GM19193 (cell line): Measurements from ENCODE around the gene SPEF2.

Experiments used
- POLR2A ChIP-seq: IDR thresholded peaks from 4 replicates; pipeline ENCODE4 v1.6.1; 2011; ENCODE audit not compliant: insufficient read depth, insufficient read length; ENCODE audit errors: extremely low read depth

Gene SPEF2

DNA sequence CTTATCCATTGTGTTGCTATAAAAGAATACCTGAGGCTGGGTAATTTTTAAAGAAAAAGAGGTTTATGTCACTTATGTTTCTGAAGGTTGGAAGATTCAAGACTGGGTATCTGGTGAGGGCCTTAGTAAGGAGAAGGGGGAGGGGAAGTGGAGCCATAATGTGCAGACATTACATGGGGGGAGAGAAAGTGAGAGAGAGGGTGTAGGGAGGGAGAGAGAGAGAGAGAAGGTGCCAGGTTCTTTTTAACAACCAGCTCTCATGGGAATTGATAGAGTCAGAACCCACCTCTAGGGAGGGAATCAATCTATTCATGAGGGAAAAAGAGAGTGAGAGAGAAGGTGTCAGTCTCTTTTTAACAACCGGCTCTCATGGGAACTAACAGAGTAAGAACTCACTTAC lies 29.5 kb downstream of the SPEF2 start:
- no peak for TF ChIP-seq POLR2A

DNA sequence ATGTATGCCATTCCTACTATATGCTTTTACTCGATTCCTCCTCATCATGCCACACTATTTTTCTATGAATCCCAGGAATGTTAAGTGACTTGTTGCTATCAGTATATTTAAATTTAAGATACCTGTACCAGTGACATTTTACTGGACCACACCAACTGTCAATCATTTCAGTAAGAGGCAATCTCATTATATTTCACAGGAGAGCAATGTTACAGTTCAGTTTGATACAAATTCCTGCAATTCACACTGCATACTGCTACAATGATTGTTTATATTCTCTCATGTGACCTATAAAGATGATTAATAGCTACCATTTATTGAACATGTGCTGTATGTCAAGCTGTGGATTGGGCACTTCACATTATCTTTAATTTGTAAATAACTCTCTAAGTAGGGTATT lies 30.0 kb downstream of the SPEF2 start:
- TF ChIP-seq POLR2A: no peak

DNA sequence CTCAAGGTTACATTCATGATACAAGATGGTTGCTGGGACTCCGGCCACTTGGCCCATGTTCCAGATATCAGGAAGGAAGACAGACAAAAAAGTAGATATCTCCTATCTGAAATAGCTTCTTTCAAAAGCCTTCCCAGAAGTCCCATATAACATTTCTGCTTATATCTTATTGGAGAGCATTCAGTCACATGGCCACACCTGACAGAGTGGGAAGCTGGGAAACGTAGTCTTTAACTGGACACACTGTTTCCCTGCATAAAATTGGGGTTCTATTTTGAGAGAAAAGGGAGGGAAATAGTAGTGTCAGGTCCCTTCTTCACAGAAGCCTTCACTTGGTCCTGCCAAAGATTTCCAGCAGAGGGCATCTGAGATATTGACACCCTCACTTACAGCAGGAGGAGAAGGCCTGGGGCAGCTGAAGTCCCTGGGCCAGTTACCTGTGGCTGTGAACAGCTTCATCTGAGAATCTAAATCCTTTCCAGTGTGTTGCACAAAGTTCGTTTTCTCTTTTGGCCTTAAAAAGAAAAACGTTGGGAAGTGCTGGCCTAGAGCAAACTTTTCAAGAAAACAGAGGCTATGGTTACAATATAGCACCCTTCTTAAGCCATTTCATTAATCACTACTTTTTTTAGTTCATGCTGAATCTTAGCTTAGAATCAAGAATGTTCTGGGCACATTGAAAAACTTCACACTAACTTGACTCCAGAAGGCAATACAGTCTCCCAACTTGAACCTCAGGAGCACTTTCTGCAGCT lies 33.5 kb downstream of the SPEF2 start:
- no peak for TF ChIP-seq POLR2A

DNA sequence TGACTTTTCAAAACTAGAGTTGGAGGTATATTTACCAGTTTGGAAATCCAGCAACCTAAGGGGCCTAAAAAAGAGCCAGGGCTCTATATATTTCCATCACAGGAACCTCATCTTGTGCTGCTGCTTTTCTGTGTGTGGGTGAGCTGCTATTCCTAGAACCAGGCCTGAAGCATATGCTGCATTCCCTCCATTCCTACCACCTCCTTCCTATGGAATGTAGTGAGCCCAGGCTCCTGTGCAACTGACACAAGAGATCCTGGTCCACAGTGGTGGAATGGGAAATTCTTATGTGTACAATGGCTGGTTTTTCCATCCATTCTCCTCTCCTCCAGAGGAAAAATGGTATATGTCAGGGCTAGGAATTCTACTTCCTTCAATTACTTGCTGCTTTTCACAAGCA lies 39.1 kb downstream of the SPEF2 start:
- TF ChIP-seq POLR2A: no peak

DNA sequence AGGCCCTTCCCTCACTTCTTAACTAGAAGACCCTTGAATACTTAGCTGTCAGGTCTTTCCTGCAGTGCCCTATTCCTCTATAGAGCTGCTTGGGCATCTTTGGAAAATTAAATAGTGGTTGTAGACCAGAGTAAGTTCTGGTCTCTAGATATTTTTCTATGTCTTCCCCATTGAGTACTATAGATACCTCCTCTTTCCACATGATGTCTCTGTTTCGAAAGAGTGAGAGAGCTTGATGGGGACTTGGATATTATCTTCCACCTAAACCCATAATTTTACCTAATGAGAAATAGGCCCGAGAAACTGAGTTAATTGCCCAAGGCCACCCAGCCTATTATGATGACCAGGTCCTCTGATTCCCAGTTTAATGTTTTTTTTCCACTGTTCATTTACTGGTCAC lies 40.2 kb downstream of the SPEF2 start:
- no peak for TF ChIP-seq POLR2A

DNA sequence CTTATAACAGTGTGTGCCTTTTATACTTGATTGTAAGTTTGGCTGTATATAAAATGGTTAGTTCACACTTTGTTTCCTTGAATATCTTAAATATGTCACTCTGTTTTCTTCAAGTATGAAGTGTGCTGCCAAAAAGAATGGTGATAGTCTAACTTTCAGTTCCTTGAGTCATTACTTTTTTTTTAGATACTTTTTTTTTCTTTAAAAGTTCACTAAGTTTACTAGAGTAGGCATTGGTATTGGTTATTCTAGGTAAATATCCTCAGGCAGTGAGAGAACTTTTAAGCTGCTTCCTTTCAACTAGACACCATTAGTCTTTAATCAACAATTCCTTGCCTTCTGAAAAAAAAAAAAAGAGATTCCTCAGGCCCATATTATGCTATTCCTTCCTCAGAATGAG lies 41.9 kb downstream of the SPEF2 start:
- no peak for TF ChIP-seq POLR2A

DNA sequence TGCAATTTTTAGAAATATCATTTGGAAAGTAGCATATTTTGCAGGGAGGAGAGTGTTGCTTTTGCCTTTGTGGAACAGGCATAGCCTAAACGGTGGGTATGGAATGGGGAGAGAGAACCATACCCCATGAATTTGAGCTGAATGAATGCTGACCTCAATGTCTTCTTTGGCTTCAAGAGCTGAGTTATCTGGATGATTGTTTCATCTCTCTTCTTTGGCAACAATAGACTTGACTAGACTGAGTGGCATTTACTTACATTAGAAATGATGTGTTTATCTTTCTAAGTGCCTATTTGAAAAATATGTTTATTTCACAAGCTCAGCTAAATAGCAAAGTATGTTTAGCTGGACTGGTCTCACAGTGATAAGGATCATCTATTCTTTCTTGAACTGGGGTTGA lies 42.8 kb downstream of the SPEF2 start:
- TF ChIP-seq POLR2A: no peak

DNA sequence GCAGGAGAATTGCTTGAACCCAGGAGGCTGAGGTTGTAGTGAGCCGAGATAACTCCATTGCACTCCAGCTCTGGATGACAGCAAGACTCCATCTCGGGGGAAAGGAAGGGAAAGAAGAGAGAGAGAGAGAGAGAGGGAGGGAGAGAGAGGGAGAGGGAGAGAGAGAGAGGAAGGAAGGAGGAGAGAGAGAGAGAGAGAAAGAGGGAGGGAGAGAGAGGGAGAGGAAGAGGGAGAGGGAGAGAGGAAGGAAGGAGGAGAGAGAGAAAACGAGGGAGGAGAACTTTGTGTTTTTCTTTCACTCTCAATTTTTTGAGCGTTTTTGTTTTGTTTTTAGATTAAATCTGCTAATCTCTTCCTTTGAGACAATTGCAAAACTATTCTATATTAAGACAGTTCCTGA lies 46.9 kb downstream of the SPEF2 start:
- TF ChIP-seq POLR2A: no peak

DNA sequence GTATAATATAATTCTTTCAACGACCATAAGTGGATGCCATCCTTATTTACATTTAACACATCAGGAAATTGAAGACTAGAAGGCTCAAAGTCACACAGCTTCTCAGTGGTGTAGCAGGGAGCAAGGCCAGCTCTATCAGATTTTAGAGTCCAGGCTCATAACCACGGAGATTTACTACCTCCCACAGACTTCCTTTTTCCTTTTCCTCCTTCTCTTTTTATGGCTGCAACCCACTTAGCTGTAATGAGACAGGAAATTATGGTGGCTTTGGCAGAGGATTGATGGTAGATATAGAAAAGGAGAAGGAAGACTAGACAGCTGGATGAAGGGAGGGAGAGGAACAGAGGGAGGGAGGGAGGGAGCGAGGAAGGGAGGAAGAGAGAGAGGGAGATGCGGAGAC lies 47.4 kb downstream of the SPEF2 start:
- TF ChIP-seq POLR2A: no peak

DNA sequence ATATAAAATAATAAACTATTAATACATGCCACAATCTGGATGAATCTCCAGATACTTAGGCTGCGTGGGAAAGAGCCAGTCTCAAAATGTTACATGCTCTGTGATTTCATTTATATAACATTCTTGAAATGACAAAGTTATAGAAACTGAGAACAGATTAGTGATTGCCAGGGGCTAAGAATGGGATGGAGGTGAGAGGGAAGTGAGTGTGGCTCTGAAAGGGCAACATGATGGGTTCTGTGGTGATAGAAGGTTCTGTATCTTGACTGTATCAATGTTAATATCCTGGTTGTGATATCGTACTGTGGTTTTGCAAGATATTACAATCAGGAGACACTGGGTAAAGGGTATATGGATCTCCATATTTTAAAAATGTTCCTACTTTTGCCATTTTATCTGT lies 50.7 kb downstream of the SPEF2 start:
- no peak for TF ChIP-seq POLR2A

DNA sequence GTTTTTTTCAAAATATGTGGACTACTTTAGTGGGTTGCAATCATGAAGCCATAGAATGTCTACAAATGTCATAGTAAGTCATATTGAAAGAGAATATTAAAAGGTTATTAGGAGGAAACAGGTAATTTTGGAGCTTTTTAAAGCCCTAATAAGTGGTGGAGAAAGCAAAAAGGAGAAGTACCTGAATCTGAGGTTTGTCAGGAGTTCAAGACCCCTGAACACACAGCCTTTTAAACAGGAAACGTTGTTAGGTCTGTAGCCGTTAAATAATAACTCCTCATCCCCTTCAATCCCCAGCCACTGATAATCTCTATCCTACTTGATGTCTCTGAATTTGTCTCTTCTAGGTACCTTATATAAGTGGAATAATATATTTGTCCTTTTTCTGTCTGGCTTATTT lies 51.1 kb downstream of the SPEF2 start:
- no peak for TF ChIP-seq POLR2A

DNA sequence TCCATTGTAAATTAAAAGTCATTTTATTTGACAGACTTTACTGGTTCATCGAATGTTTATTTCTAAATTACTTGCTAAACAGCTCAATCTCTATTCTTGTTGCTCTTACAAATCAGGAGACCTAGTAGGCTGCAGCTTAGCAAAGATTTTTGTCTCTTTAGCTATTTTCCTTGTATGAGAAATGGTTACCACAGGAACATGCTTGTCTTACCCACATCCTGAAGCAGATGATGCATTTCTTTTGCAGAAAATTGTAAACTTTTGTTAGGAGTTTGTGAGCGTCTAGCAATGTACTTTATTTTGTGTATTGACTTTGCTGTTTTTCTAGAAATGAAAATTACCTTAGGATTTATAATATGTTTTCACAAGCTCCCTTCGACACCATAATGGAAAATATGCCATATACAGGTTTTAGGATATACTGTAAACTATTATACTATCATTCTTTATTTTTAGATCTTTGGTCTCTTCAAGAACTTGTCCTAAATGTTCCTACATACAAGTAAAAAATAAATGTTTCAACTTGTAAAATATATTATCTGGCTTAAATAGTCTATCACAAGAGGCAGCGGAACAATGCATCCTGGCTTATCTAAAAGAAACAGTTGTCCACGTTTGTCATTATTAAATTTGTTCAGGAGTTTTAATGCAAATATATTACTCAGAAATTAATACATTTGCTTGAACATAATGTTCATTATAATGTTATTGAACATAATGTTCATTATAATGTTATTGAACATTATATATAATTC lies 54.1 kb downstream of the SPEF2 start:
- TF ChIP-seq POLR2A: no peak

DNA sequence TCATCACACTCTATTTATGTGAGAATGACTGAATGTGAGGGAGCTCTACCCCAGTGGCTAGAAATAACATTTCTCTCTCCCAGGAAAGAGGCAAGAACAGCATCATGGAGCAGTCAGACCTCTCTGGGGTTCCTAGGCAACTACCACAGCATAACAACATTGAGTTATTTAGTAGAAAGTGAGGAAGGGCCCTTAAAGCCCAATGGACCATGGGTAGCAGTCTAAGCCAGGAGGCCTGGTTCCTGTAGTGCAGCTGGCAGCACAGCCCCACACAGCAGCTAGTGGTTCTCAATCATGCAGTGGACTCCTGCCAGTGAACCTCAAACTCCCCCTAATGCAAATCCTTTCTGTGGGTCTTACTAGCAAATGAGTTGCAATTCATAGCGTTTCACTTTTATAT lies 55.3 kb downstream of the SPEF2 start:
- TF ChIP-seq POLR2A: no peak

DNA sequence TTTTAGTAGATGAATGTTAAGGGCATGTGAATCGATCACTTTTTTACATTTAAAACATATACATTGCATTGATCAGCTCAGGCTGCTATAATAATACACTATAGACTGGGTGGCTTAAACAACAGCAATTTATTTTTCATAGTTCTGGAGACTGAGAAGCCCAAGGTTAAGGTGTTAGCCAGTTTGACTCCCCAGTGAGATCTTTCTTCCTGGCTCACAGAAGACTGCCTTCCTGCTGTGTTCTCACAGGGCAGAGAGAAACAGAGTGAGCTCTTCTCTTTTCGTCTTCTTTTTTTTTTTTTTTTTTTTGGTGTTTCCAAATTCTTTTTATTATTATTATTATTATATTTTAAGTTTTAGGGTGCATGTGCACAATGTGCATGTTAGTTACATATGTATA lies 56.4 kb downstream of the SPEF2 start:
- no peak for TF ChIP-seq POLR2A

DNA sequence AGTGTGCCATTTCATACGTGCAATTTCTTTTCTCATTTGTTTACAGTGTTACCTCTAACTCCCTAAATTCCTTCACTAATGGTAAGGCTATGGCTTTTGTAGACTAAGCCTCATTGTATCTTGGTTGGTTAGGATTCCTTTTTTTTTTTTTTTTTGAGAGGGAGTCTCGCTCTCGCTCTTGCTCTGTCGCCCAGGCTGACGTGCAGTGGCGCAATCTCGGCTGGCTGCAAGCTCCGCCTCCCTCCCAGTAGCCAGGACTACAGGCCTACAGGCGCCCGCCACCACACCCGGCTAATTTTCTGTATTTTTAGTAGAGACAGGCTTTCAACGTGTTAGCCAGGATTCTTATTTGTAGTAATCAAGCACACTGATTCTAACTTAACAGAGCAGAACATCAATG lies 57.7 kb downstream of the SPEF2 start:
- TF ChIP-seq POLR2A: no peak

DNA sequence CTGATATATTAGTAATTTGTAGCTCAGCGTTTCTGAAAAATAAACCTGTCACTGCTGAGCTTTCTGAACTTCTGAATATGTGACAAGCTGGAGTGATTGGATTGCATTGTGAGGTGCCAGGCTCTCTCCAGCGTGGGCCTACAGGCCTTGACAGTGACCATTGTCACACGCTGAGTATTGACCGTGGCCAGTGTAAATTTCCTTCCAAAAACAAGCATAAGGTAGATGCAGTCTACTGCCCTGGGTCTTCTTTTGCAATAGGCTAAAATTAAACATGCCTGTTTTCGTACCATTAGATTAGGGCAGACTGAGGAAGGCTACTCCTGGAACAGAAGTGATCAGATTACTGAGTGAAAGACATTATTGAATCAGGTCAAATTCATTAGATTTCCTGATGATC lies 60.2 kb downstream of the SPEF2 start:
- no peak for TF ChIP-seq POLR2A

DNA sequence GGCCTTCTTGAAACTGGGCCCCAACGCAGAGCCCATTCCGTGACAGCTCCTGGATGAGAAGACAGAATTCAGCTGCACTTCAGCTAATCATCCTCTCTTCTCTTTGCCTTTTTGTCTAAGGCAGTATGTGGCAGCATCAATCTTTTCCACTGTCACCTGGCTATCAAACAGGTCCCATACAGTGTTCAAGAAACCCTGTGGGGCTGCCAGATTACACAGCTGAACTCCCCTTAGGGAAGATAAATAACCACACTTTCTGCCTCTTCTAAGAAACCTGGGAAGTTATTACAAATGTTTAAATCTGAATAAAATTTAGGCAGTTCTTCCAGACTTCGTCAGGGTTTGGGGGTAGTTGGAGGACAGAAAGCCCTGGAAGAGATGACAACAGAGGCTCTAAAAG lies 61.0 kb downstream of the SPEF2 start:
- no peak for TF ChIP-seq POLR2A

DNA sequence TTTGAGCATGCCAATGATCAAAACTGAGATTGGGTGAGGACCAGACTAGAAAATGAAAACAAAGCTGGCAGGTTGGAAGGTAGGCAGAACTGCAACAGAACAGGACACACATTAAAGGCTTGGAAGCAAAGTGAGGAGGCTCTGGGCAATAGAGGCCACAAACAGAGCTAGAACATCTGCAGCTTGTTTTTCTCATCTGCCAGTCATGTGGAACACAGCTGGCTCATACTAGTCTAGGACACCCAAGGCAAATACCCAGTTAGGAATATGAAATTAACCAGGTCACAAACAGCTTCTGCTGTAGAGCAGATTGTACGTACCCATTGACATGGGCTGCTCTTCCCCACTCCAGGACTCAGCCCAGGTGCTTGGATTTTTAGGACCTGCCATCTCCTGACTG lies 61.7 kb downstream of the SPEF2 start:
- TF ChIP-seq POLR2A: no peak

DNA sequence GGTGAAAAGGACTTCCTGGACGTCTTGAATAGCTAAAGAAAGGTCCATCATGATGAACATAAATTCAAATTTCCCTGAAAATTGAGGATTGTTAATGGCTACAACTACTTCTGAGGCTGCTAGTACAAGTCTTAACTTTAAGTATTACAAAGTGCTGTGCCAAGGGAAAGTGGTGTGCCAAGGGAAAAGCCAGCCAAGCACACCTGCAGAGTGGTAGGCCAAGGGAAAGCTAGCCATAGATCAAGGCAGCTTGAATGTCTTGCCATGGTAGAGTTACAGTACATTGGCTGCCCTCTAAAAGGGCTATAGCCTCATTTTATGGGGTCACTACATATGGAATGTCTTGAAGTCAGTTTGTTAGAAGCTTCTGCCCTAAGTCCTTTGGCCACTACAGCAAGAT lies 64.2 kb downstream of the SPEF2 start:
- TF ChIP-seq POLR2A: no peak
